Neural crest cell (in vitro differentiated cells): ENCODE results near the gene ADAMTSL1. TPM values are rescaled to one million over a fixed set of nuclear protein-coding genes. Genes with fewer than 3 reads are reported as not detected.

Experiments used
- DNase-seq: peaks from one replicate; pipeline ENCODE4 v3.0.0; 2021; ENCODE audit warnings: low read depth, mixed read lengths, low spot score
- H3K27ac Mint-ChIP-seq: one replicate; pipeline ENCODE4 v1.8.0; 2021; ENCODE audit warnings: mild to moderate bottlenecking, mixed read lengths; ENCODE audit not compliant: unreplicated experiment
- H3K27me3 Mint-ChIP-seq: 2 replicates; pipeline ENCODE4 v1.8.0; 2021; ENCODE audit warnings: low read depth, mild to moderate bottlenecking, mixed read lengths
- H3K36me3 Mint-ChIP-seq: 2 replicates; pipeline ENCODE4 v1.8.0; 2021; ENCODE audit warnings: low read depth, mild to moderate bottlenecking, mixed read lengths
- H3K4me1 Mint-ChIP-seq: 2 replicates; pipeline ENCODE4 v1.8.0; 2021; ENCODE audit warnings: mixed read lengths
- H3K4me3 Mint-ChIP-seq: one replicate; pipeline ENCODE4 v1.8.0; 2021; ENCODE audit warnings: mild to moderate bottlenecking, mixed read lengths
- H3K9me3 Mint-ChIP-seq: 2 replicates; pipeline ENCODE4 v1.8.0; 2021; ENCODE audit warnings: mixed read lengths
- CTCF ChIP-seq: fragments of 200-600 bp; sonication (generic); conservative IDR thresholded peaks from 2 replicates; pipeline ENCODE4 v1.5.0; 2021; ENCODE audit warnings: antibody characterized with exemption, mild to moderate bottlenecking
- total RNA-seq: library from RNA; stranded (reverse); gene quantifications from 2 replicates; pipeline ENCODE4 v1.2.1, GENCODE V29; 2021

ADAMTSL1 gene
- total RNA-seq, 1 donor from 2014 or later = 2.3 TPM

- no peak for DNase-seq
- Mint-ChIP-seq H3K27ac (no peak overlapping the region), H3K36me3 (peaks cover 6% of the 10 kb centered on the region), H3K4me3 (no peak overlapping the region), H3K27me3 (no peaks in the 10 kb centered on the region), H3K4me1 (no peaks in the 10 kb centered on the region), H3K9me3 (peaks cover 17% of the 10 kb centered on the region)
- no peak for TF ChIP-seq CTCF
These were observed 225.0 kb downstream of the ADAMTSL1 start for GRCh38 chr9:18698992-18699391.

- no peak overlapping the region for H3K4me3 Mint-ChIP-seq
- no peaks in the 10 kb centered on the region for H3K4me1 Mint-ChIP-seq
- H3K27me3 Mint-ChIP-seq = no peaks in the 10 kb centered on the region
- H3K27ac Mint-ChIP-seq = no peak overlapping the region
- H3K9me3 Mint-ChIP-seq = peaks cover 12% of the 10 kb centered on the region
- H3K36me3 Mint-ChIP-seq = peaks cover 3% of the 10 kb centered on the region
- no peak for DNase-seq
- TF ChIP-seq CTCF = no peak
These were observed 225.8 kb downstream of the ADAMTSL1 start for GRCh38 chr9:18699764-18700163.

GRCh38 chr9:18700714-18701113 is 226.8 kb downstream of the ADAMTSL1 start:
- Mint-ChIP-seq H3K27ac (no peak overlapping the region), H3K27me3 (no peaks in the 10 kb centered on the region), H3K4me3 (no peak overlapping the region), H3K4me1 (no peaks in the 10 kb centered on the region), H3K9me3 (peaks cover 7% of the 10 kb centered on the region), H3K36me3 (peaks cover 1% of the 10 kb centered on the region)
- no peak for DNase-seq
- TF ChIP-seq CTCF = no peak

GRCh38 chr9:18703151-18703900 is 229.4 kb downstream of the ADAMTSL1 start:
- Mint-ChIP-seq H3K27ac (no peak overlapping the region), H3K36me3 (no peaks in the 10 kb centered on the region), H3K4me3 (no peak overlapping the region), H3K4me1 (peaks cover 15% of the 10 kb centered on the region), H3K9me3 (no peaks in the 10 kb centered on the region), H3K27me3 (no peaks in the 10 kb centered on the region)
- no peak for TF ChIP-seq CTCF
- no peak for DNase-seq

GRCh38 chr9:18703901-18704379 is 230.0 kb downstream of the ADAMTSL1 start:
- no peak overlapping the region for H3K4me3 Mint-ChIP-seq
- H3K36me3 Mint-ChIP-seq = no peaks in the 10 kb centered on the region
- H3K27ac Mint-ChIP-seq = no peak overlapping the region
- no peak for TF ChIP-seq CTCF
- H3K9me3 Mint-ChIP-seq = no peaks in the 10 kb centered on the region
- no peaks in the 10 kb centered on the region for H3K27me3 Mint-ChIP-seq
- H3K4me1 Mint-ChIP-seq = peaks cover 15% of the 10 kb centered on the region
- DNase-seq = no peak
